Endothelial cell of umbilical vein (primary cell): Measurements from ENCODE around the gene UNC5B. TPM values are rescaled to one million over a fixed set of nuclear protein-coding genes. Genes with fewer than 3 reads are reported as not detected.

Experiments
- BruUV-seq: library from RNA; stranded (reverse); fragments of 400-500 nt; replicated peaks from 2 replicates; lab custom pipeline; 2021; lab: Mats Ljungman, UMichigan
- CTCF ChIA-PET: fragments of 300-600, 350-600 bp; sonication (Branson Sonifier 250); formaldehyde crosslinking; loops from one replicate; lab custom pipeline; 2021; ENCODE audit warnings: antibody characterized with exemption, inconsistent platforms; lab: Charles Lee
- POLR2A ChIA-PET: fragments of 300-600, 350-600 bp; sonication (Branson Sonifier 250); formaldehyde crosslinking; loops from one replicate; lab custom pipeline; 2021; ENCODE audit warnings: antibody characterized with exemption, inconsistent platforms; lab: Charles Lee
- DNase-seq: peaks from one replicate; pipeline ENCODE4 v3.0.0-alpha.2; 2011; ENCODE audit warnings: low read depth, low spot score
- FAIRE-seq: peaks from 2 replicates; lab custom pipeline; 2011; peaks lifted over from hg19 to GRCh38; lab: Jason Lieb, UNC
- H2AFZ ChIP-seq: 2 replicates; pipeline ENCODE4 v1.6.0; 2012; ENCODE audit warnings: low read depth, low read length, control low read depth, inconsistent platforms
- H3K27ac ChIP-seq: 2 replicates; pipeline ENCODE4 v1.5.1; 2011; ENCODE audit warnings: low read depth, mild to moderate bottlenecking, control low read depth, low read length, moderate library complexity; ENCODE audit not compliant: insufficient read depth
- H3K27me3 ChIP-seq, 2 experiments: 2 replicates each; pipeline versions ENCODE4 v1.6.0 to v1.6.1; 2011; ENCODE audit warnings: low read length in 2 of 2, mixed read lengths in 1 of 2; ENCODE audit not compliant: control insufficient read depth in 2 of 2, insufficient read depth in 2 of 2
- H3K36me3 ChIP-seq, 2 experiments: 2 replicates in 1 of 2; 3 replicates in 1 of 2; pipeline ENCODE4 v1.5.1; 2011; ENCODE audit warnings: low read length in 2 of 2, mild to moderate bottlenecking in 1 of 2, moderate library complexity in 1 of 2; ENCODE audit not compliant: control insufficient read depth in 2 of 2, insufficient read depth in 2 of 2; ENCODE audit errors: extremely low read depth in 1 of 2
- H3K4me1 ChIP-seq: 3 replicates; pipeline ENCODE4 v1.5.1; 2011; ENCODE audit warnings: mild to moderate bottlenecking, low read length; ENCODE audit not compliant: control insufficient read depth, insufficient read depth; ENCODE audit errors: extremely low read depth
- H3K4me2 ChIP-seq: 2 replicates; pipeline ENCODE4 v1.6.1; 2011; ENCODE audit warnings: low read length, control low read depth, mixed read lengths; ENCODE audit not compliant: insufficient read depth
- H3K4me3 ChIP-seq, 3 experiments: fragments of 200-600 bp in 1 of 3; sonication (generic), shearing (Covaris generic) in 1 of 3; replicated peaks in 1 of 3; 2 replicates each; pipeline ENCODE4 v1.5.1; 2011 to 2016; ENCODE audit warnings: control low read depth in 3 of 3, low read length in 3 of 3, mild to moderate bottlenecking in 2 of 3, inconsistent platforms in 1 of 3, low read depth in 1 of 3, moderate library complexity in 1 of 3; ENCODE audit not compliant: insufficient read depth in 1 of 3
- H3K79me2 ChIP-seq: 2 replicates; pipeline ENCODE4 v1.6.0; 2012; ENCODE audit warnings: low read length, inconsistent platforms; ENCODE audit not compliant: control insufficient read depth, insufficient read depth
- H3K9ac ChIP-seq: replicated peaks from 2 replicates; pipeline ENCODE3; 2011; ENCODE audit warnings: low read length, control low read depth; ENCODE audit not compliant: insufficient read depth; ENCODE audit errors: extremely low read depth
- H3K9me1 ChIP-seq: replicated peaks from 3 replicates; pipeline ENCODE4 v1.6.0; 2011; ENCODE audit warnings: mild to moderate bottlenecking, low read length; ENCODE audit not compliant: control insufficient read depth, insufficient read depth; ENCODE audit errors: extremely low read depth
- H3K9me3 ChIP-seq: replicated peaks from 2 replicates; pipeline ENCODE4 v1.5.1; 2012; ENCODE audit warnings: low read length, inconsistent platforms; ENCODE audit not compliant: control insufficient read depth, insufficient read depth
- H4K20me1 ChIP-seq: replicated peaks from 2 replicates; pipeline ENCODE3; 2011; ENCODE audit warnings: mild to moderate bottlenecking, low read length; ENCODE audit not compliant: control insufficient read depth, insufficient read depth; ENCODE audit errors: extremely low read depth
- CTCF ChIP-seq, 2 donors: IDR thresholded peaks; 1 replicate in 1 of 2; 2 replicates in 1 of 2; pipeline ENCODE4 v1.5.1; 2011; ENCODE audit warnings: low read length in 2 of 2, mild to moderate bottlenecking in 2 of 2, moderate library complexity in 2 of 2, control low read depth in 1 of 2, inconsistent platforms in 1 of 2, low read depth in 1 of 2; ENCODE audit not compliant: insufficient read depth in 1 of 2; ENCODE audit errors: extremely low read depth in 1 of 2
- FOS ChIP-seq: IDR thresholded peaks from 2 replicates; pipeline ENCODE4 v1.6.1; 2011; ENCODE audit warnings: mild to moderate bottlenecking, low read length, moderate library complexity, borderline replicate concordance; ENCODE audit not compliant: insufficient read depth
- GATA2 ChIP-seq: IDR thresholded peaks from 2 replicates; pipeline ENCODE4 v1.7.0; 2011; ENCODE audit warnings: low read depth, mild to moderate bottlenecking, moderate library complexity, mixed read lengths, low read length; ENCODE audit not compliant: insufficient read length, insufficient read depth
- MYC ChIP-seq: IDR thresholded peaks from one replicate; pipeline ENCODE4 v1.6.1; 2011; ENCODE audit warnings: mild to moderate bottlenecking, low read depth, low read length
- POLR2AphosphoS5 ChIP-seq: IDR thresholded peaks from 2 replicates; pipeline ENCODE4 v1.6.1; 2012; ENCODE audit warnings: low read depth, mild to moderate bottlenecking, control low read depth, low read length, moderate library complexity; ENCODE audit not compliant: insufficient read depth
- dilution Hi-C: fragments of 300-500 bp; cut with MboI; formaldehyde crosslinking; loops from one replicate; pipeline ENCODE4 v1.15.0; 2019; ENCODE audit warnings: low sequenced_read_pairs; ENCODE audit not compliant: extremely low pct_ligation_motif_present
- intact Hi-C: fragments of 100-400 bp; cut with micrococcal nuclease; formaldehyde crosslinking; loops from one replicate; pipeline ENCODE4 v1.10.0; 2022
- polyA plus RNA-seq, 4 experiments: library from polyadenylated mRNA; depleted of rRNA in 3 of 4; stranded (reverse) in 3 of 4; unstranded in 1 of 4; fragments of >200 nt; gene quantifications; 2 replicates each; pipeline versions ENCODE4 v1.2.1 to v1.2.3, GENCODE V29; 2011 to 2012; ENCODE audit warnings: missing spikeins in 1 of 4
- total RNA-seq: library from RNA; stranded (reverse); gene quantifications from 2 replicates; pipeline ENCODE4 v1.2.3, GENCODE V29; 2021

Gene UNC5B
- total and polyA plus RNA-seq, 2 donors (not counting 3 experiments of a cell fraction or from before 2014, with no cell fraction given), result 0.39 to 2.5 TPM

GRCh38 chr10:71238626-71239025, 26.3 kb downstream of the UNC5B start:
- Histone ChIP-seq H3K79me2 (no peaks in the 10 kb centered on the region), H3K9ac (no peak overlapping the region), H3K9me3 (no peaks in the 10 kb centered on the region), H3K27ac (no peak overlapping the region), H3K36me3 (no peaks in the 10 kb centered on the region), H3K4me1 (peaks cover 16% of the 10 kb centered on the region), H3K4me2 (no peak overlapping the region), H3K27me3 (peaks cover 0 to 16% of the 10 kb centered on the region in 2 experiments), H3K4me3 (no peak overlapping the region), H2AFZ (no peak overlapping the region), H4K20me1 (no peaks in the 10 kb centered on the region), H3K9me1 (no peaks in the 10 kb centered on the region)
- DNase-seq (no peak), FAIRE-seq (no peak)
- TF ChIP-seq MYC (no peak), CTCF (IDR thresholded peaks at IDR 0.05; ENCODE audit: extremely low read depth in 1 of 2, insufficient read depth in 1 of 2, low read depth in 1 of 2, low read length in 2 of 2) (no peak), POLR2AphosphoS5 (no peak)
- intact Hi-C loops (no loop called here), dilution Hi-C loops (no loop called here)
- BruUV-seq, result no TSS peak
- CTCF ChIA-PET, result interaction anchor here (1.2 to 1.9 kb wide), 3 partner anchors 26 to 33 kb away, joined by 4 to 6 read pairs (median 6); no protein-coding TSS in a partner anchor
- POLR2A ChIA-PET, result no interaction called here

GRCh38 chr10:71239131-71239915, 27.0 kb downstream of the UNC5B start:
- no peak overlapping the region for H3K9ac ChIP-seq
- CTCF ChIA-PET, result interaction anchor here (1.2 to 2.8 kb wide), 5 partner anchors 26 to 315 kb away, joined by 3 to 19 read pairs (median 6); no protein-coding TSS in a partner anchor

More at GRCh38 chr10:71239131-71239915, 27.0 kb downstream of the UNC5B start:
- intact Hi-C loops, result no loop called here
- DNase-seq (no peak), FAIRE-seq (no peak)
- no peaks in the 10 kb centered on the region for H4K20me1 ChIP-seq
- POLR2A ChIA-PET, result no interaction called here
- H2AFZ ChIP-seq, result no peak overlapping the region
- no peaks in the 10 kb centered on the region for H3K9me1 ChIP-seq
- H3K4me1 ChIP-seq, result peaks cover 21% of the 10 kb centered on the region
- H3K36me3 ChIP-seq, result no peaks in the 10 kb centered on the region
- no peak overlapping the region for H3K4me2 ChIP-seq
- BruUV-seq, result no TSS peak
- dilution Hi-C loops, result no loop called here
- peaks cover 0 to 12% of the 10 kb centered on the region in 2 experiments for H3K27me3 ChIP-seq
- H3K4me3 ChIP-seq, result no peak overlapping the region
- no peak overlapping the region for H3K27ac ChIP-seq
- no peaks in the 10 kb centered on the region for H3K79me2 ChIP-seq
- no peak for TF ChIP-seq POLR2AphosphoS5
- TF ChIP-seq GATA2, result no peak
- no peak for TF ChIP-seq FOS
- H3K9me3 ChIP-seq, result no peaks in the 10 kb centered on the region
